ENCODE results near the gene DDX51. TPM values are rescaled to one million over a fixed set of nuclear protein-coding genes. Genes with fewer than 3 reads are reported as not detected.
"Not testable (repeated sequence)": the region's sequence is repeated elsewhere in the genome, so short reads cannot be mapped to it uniquely, and the experiment has no call there.

Gene DDX51
- total RNA-seq, 2 donors from 2014 or later, result 20.7 to 44.5 TPM

DNA sequence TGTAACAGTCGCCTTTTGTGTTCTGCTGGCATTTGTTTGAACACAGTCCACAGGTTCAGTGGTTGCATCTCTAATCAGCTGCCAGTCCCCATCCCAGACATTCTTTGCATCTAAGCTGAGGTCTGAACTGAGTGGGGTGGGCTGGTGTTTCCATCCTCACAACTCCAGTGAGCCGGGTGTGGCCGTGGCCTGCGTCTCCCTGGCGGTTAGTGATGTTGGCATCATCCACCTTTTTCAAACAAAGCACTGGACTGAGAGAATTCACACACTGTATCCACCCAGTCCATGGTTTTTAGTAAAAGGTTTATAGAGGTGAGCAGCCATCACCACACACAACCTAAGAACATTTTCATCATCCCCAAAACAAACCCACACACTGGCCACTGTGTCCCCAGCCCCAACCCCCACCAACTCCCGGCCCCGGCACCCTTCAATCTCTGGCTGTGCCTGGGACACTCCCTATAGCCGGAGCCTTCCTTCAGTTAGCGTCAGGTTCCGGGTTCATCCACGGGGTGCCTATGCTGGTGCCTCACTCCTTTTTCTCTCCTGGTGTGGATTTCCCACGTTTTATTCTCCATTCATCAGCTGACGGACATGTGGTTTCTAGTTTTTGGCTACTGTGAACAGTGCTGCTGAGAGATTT is 6.5 kb downstream of the DDX51 start:
- H3K27me3 Mint-ChIP-seq, result no peaks in the 10 kb centered on the region
- H3K9me3 Mint-ChIP-seq, result no peaks in the 10 kb centered on the region
- H3K27ac Mint-ChIP-seq, result no peak overlapping the region
- H3K4me1 Mint-ChIP-seq, result no peaks in the 10 kb centered on the region
- H3K4me3 Mint-ChIP-seq, result no peak overlapping the region
- no peak for ATAC-seq (replicated peaks)
- peaks cover 34% of the 10 kb centered on the region for H3K36me3 Mint-ChIP-seq (ENCODE audit: low read depth)

DNA sequence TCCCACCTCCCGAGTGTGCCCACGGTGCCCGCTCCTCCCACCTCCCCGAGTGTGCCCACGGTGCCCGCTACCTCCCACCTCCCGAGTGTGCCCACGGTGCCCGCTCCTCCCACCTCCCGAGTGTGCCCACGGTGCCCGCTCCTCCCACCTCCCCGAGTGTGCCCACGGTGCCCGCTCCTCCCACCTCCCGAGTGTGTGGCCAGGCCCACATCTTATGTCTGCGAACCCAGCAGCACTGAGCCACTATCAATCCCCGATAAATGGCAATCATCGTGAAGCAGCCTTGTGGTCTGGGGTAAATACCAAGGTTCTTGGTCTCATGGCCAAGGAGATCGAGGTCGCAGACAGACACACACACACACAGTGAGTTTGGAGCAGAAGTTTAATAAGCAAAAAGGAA is 7.9 kb downstream of the DDX51 start:
- peaks cover 25% of the 10 kb centered on the region for H3K36me3 Mint-ChIP-seq (ENCODE audit: low read depth)
- not testable (repeated sequence) for H3K4me1 Mint-ChIP-seq; H3K9me3 Mint-ChIP-seq; H3K27me3 Mint-ChIP-seq; ATAC-seq (replicated peaks); H3K4me3 Mint-ChIP-seq; H3K27ac Mint-ChIP-seq

DNA sequence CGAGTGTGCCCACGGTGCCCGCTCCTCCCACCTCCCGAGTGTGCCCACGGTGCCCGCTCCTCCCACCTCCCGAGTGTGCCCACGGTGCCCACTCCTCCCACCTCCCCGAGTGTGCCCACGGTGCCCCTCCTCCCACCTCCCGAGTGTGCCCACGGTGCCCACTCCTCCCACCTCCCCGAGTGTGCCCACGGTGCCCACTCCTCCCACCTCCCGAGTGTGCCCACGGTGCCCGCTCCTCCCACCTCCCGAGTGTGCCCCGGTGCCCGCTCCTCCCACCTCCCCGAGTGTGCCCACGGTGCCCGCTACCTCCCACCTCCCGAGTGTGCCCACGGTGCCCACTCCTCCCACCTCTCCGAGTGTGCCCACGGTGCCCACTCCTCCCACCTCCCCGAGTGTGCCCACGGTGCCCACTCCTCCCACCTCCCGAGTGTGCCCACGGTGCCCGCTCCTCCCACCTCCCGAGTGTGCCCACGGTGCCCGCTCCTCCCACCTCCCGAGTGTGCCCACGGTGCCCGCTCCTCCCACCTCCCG is 9.4 kb downstream of the DDX51 start:
- ATAC-seq (replicated peaks); H3K4me3 Mint-ChIP-seq; H3K9me3 Mint-ChIP-seq; H3K4me1 Mint-ChIP-seq; H3K27ac Mint-ChIP-seq; H3K27me3 Mint-ChIP-seq: not testable (repeated sequence)
- peaks cover 17% of the 10 kb centered on the region for H3K36me3 Mint-ChIP-seq (ENCODE audit: low read depth)

GRCh38 chr12:132133952-132134652 is 10.0 kb downstream of the DDX51 start:
- no peaks in the 10 kb centered on the region for H3K9me3 Mint-ChIP-seq
- H3K27ac Mint-ChIP-seq, result no peak overlapping the region
- H3K4me3 Mint-ChIP-seq, result no peak overlapping the region
- H3K4me1 Mint-ChIP-seq, result no peaks in the 10 kb centered on the region
- ATAC-seq (replicated peaks), result peak; percentile 16
- peaks cover 12% of the 10 kb centered on the region for H3K36me3 Mint-ChIP-seq (ENCODE audit: low read depth)
- no peaks in the 10 kb centered on the region for H3K27me3 Mint-ChIP-seq

GRCh38 chr12:132132609-132133430 is 11.3 kb downstream of the DDX51 start:
- Mint-ChIP-seq H3K4me1 (no peaks in the 10 kb centered on the region), H3K4me3 (no peak overlapping the region), H3K9me3 (no peaks in the 10 kb centered on the region), H3K27ac (no peak overlapping the region), H3K27me3 (no peaks in the 10 kb centered on the region), H3K36me3 (ENCODE audit: low read depth) (peaks cover 16% of the 10 kb centered on the region)
- ATAC-seq (replicated peaks), result no peak

GRCh38 chr12:132131952-132132351 is 12.2 kb downstream of the DDX51 start:
- H3K36me3 Mint-ChIP-seq (ENCODE audit: low read depth), result peaks cover 23% of the 10 kb centered on the region
- no peaks in the 10 kb centered on the region for H3K27me3 Mint-ChIP-seq
- H3K27ac Mint-ChIP-seq, result no peak overlapping the region
- no peak for ATAC-seq (replicated peaks)
- no peak overlapping the region for H3K4me3 Mint-ChIP-seq
- H3K9me3 Mint-ChIP-seq, result no peaks in the 10 kb centered on the region
- no peaks in the 10 kb centered on the region for H3K4me1 Mint-ChIP-seq

DNA sequence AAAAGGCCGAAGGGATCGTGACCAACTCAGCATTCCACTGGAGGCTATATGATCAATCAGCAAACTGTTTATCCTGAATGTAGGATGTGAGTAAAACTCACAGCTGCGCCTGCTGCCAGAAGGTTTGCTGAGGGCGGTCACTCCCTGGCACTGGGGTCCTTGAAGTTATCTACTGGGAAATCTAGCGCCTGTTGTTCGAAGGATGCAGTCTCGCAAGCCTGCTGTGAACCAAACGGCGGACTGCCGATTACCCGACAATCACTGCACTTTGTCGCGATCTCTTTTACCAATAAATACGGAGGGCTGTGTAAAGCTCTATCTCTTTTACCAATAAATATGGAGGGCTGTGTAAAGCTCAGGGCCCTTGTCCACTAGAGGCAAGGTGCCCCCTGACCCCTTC is 12.9 kb downstream of the DDX51 start:
- Mint-ChIP-seq H3K9me3 (no peaks in the 10 kb centered on the region), H3K4me3 (no peak overlapping the region), H3K36me3 (ENCODE audit: low read depth) (peaks cover 30% of the 10 kb centered on the region), H3K27ac (no peak overlapping the region), H3K4me1 (no peaks in the 10 kb centered on the region), H3K27me3 (no peaks in the 10 kb centered on the region)
- no peak for ATAC-seq (replicated peaks)

DNA sequence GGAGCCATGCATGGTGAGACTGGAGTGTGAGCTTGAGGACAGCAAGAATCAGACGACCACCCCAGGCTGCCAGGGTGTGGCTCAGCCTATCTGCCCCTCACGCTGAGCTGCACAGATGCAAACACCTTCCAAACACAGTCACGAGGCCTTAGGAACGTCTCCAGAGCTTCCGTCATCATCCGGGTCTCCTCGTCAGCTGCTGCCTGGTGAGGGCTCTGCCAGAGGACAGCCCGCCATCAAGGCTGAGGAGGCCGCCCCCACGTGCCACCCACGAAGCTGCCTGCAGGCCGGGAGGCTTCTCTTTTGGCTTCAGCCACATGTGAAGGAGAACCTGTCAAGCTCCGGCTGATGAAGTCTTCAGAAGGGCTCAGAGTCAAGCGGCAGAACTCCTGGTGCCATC is 13.4 kb downstream of the DDX51 start:
- Mint-ChIP-seq H3K27ac (no peak overlapping the region), H3K9me3 (no peaks in the 10 kb centered on the region), H3K4me1 (no peaks in the 10 kb centered on the region), H3K27me3 (no peaks in the 10 kb centered on the region), H3K36me3 (ENCODE audit: low read depth) (peaks cover 35% of the 10 kb centered on the region), H3K4me3 (no peak overlapping the region)
- no peak for ATAC-seq (replicated peaks)

DNA sequence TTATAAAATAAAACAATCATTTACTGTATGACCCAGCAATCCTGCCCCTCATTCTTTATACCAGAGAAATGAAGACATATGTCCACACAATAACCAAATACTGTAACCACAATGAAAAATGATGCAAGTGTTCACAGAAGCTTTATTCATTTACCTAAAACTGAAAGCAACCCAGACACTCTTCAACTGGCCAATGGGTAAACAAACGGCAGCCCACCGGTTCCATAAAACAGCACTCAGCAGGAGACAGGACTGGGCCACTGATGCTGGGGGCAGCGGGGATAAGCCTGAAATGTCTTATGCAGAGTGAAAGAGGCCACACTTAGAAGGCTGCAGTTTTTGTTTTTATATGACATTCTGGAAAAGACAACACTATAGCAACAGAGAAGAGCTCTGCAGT is 15.1 kb downstream of the DDX51 start:
- Mint-ChIP-seq H3K4me1 (peaks cover 6% of the 10 kb centered on the region), H3K4me3 (no peak overlapping the region), H3K36me3 (ENCODE audit: low read depth) (peaks cover 52% of the 10 kb centered on the region), H3K9me3 (no peaks in the 10 kb centered on the region), H3K27me3 (no peaks in the 10 kb centered on the region), H3K27ac (no peak overlapping the region)
- no peak for ATAC-seq (replicated peaks)

DNA sequence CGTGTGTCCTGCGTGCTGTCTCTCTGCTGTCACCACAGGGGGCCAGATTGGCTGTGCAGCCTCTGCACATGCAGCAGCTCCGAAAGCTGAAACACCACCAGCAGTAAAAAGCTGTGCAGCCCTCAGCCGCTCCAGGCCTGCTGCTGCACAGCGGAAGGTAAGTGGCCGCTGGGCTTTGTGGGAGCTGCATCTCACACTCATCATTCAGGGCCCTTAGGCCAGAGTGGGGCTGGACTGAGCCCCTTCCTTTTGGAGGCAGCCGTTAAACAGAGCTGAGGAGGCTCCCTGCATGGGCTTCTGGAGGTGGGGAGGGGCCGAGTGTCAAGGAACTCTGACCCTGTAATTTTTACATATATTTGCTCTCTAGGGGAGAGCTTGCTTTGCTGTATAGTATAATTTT is 17.1 kb downstream of the DDX51 start:
- no peak overlapping the region for H3K4me3 Mint-ChIP-seq
- H3K9me3 Mint-ChIP-seq, result no peaks in the 10 kb centered on the region
- peaks cover 64% of the 10 kb centered on the region for H3K36me3 Mint-ChIP-seq (ENCODE audit: low read depth)
- H3K27ac Mint-ChIP-seq, result no peak overlapping the region
- H3K27me3 Mint-ChIP-seq, result no peaks in the 10 kb centered on the region
- no peak for ATAC-seq (replicated peaks)
- peaks cover 8% of the 10 kb centered on the region for H3K4me1 Mint-ChIP-seq

DNA sequence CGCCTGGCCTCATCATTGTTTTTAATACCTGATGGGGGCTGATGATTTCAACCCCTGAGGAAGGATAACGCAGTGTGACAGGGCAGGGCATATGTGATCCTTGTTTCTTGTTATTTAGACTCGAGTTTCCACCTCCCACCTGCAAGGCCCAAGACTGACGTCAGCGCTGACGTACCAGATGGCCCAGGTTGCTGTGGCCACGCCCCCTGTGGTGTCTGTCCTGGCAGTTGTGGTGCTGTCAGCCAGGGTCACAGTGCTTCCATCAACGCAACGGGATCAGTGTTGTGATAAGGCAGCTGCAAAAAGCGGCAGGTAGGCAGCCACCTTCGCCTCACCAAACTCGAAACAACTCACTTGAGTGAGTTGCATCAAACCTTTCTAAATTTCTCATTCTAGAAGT is 18.4 kb downstream of the DDX51 start:
- Mint-ChIP-seq H3K4me3 (no peak overlapping the region), H3K9me3 (no peaks in the 10 kb centered on the region), H3K36me3 (ENCODE audit: low read depth) (peaks cover 70% of the 10 kb centered on the region), H3K27me3 (no peaks in the 10 kb centered on the region), H3K4me1 (peaks cover 8% of the 10 kb centered on the region), H3K27ac (no peak overlapping the region)
- ATAC-seq (replicated peaks), result no peak

DNA sequence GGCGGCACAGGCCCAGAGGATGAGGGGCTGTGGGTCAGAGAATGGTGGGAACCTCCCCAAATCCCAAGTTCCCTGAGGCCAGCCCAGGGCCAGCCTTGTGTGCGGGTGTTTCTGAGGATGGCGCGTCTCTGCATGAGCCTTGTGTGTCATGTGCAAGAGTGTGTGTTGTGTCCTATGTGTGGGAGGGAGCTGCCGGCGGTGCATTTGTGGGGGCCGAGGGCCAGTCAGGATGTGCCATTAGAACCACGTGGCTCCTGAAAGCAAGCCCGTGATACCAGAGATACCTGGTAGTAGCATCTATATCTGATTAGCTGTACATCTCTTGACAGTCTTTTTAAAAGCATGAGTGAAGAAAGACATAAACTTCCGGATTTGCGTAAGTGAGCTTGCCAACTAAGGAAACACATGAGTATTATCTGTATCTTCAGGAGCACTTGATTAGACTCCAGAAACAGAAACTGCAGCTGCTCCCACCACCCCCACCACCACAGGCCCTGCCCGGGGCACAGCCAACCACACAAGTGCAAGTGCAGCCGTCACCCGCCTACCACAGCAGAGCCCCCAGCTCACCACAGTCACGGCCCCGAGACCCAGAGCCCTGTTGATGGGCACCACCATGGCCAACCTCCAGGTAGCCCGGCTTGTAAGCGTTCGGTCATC is 19.2 kb downstream of the DDX51 start:
- no peaks in the 10 kb centered on the region for H3K9me3 Mint-ChIP-seq
- H3K36me3 Mint-ChIP-seq (ENCODE audit: low read depth), result peaks cover 77% of the 10 kb centered on the region
- no peak overlapping the region for H3K4me3 Mint-ChIP-seq
- ATAC-seq (replicated peaks), result no peak
- no peak overlapping the region for H3K27ac Mint-ChIP-seq
- H3K4me1 Mint-ChIP-seq, result peaks cover 8% of the 10 kb centered on the region
- no peaks in the 10 kb centered on the region for H3K27me3 Mint-ChIP-seq

- H3K4me3 Mint-ChIP-seq, result no peak overlapping the region
- no peaks in the 10 kb centered on the region for H3K9me3 Mint-ChIP-seq
- ATAC-seq (replicated peaks), result no peak
- H3K36me3 Mint-ChIP-seq (ENCODE audit: low read depth), result peaks cover 76% of the 10 kb centered on the region
- peaks cover 8% of the 10 kb centered on the region for H3K4me1 Mint-ChIP-seq
- no peaks in the 10 kb centered on the region for H3K27me3 Mint-ChIP-seq
- H3K27ac Mint-ChIP-seq, result no peak overlapping the region
Observed at GRCh38 chr12:132123970-132124765, 20.0 kb downstream of the DDX51 start.

DNA sequence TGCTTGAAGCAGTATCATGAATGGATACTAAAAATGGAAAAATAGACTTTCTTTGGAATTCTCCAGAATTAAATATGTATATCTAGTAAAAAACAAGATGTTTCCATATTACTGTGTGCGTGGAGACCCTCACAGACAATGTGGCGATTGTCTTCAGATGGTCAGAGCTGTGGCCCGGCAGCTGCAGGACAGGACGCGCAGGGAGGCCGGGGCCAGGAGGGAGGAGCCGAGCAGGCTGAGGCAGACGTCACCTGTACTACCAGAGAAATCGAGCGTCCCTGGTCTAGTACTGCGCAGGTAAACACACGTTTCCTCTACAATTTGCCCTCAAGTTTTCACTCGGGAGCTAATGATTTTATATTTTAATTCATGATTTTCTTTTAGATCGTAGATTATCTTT is 22.8 kb downstream of the DDX51 start:
- ATAC-seq (replicated peaks), result no peak
- Mint-ChIP-seq H3K4me1 (peaks cover 8% of the 10 kb centered on the region), H3K36me3 (ENCODE audit: low read depth) (peaks cover 48% of the 10 kb centered on the region), H3K9me3 (no peaks in the 10 kb centered on the region), H3K4me3 (no peak overlapping the region), H3K27me3 (no peaks in the 10 kb centered on the region), H3K27ac (no peak overlapping the region)
